Thoracic aorta (tissue), 2 donors: ENCODE data around the gene MAPKAPK2. TPM values are rescaled to one million over a fixed set of nuclear protein-coding genes. Genes with fewer than 3 reads are reported as not detected.

Source experiments
- ATAC-seq: fragments of 150-250 bp; one replicate; pipeline ENCODE4 v1.8.0; 2017; ENCODE audit warnings: low read depth; ENCODE audit not compliant: insufficient number of reproducible peaks, low FRiP score
- DNase-seq: peaks from one replicate; pipeline ENCODE4 v3.0.0-alpha.2; 2020; ENCODE audit warnings: low spot score
- H3K27ac ChIP-seq, 2 donors: fragments of 200-600 bp; sonication (generic); 1 replicate in 1 of 2; 2 replicates in 1 of 2; pipeline ENCODE4 v1.5.1; 2016; ENCODE audit warnings: mild to moderate bottlenecking in 2 of 2, moderate library complexity in 2 of 2
- H3K27me3 ChIP-seq: fragments of 200-600 bp; sonication (generic); replicated peaks from 2 replicates; pipeline ENCODE4 v1.6.0; 2016; ENCODE audit warnings: mild to moderate bottlenecking; ENCODE audit not compliant: insufficient read depth
- H3K36me3 ChIP-seq: fragments of 200-600 bp; sonication (generic); one replicate; pipeline ENCODE4 v1.5.1; 2016
- H3K4me1 ChIP-seq, 2 donors: fragments of 200-600 bp; sonication (generic); 1 replicate in 1 of 2; 2 replicates in 1 of 2; pipeline versions ENCODE4 v1.5.1 to v1.6.0; 2016; ENCODE audit warnings: low read depth in 2 of 2, mild to moderate bottlenecking in 1 of 2; ENCODE audit not compliant: control insufficient read depth in 1 of 2
- H3K4me3 ChIP-seq: fragments of 200-600 bp; sonication (generic); 2 replicates; pipeline ENCODE4 v1.5.1; 2016; ENCODE audit warnings: mild to moderate bottlenecking
- H3K9me3 ChIP-seq: fragments of 200-600 bp; sonication (generic); 2 replicates; pipeline ENCODE4 v1.5.1; 2016
- CTCF ChIP-seq: fragments of 200-600 bp; sonication (generic); IDR thresholded peaks from one replicate; pipeline ENCODE4 v1.5.1; 2019; ENCODE audit warnings: antibody characterized with exemption
- total RNA-seq, 2 donors: library from RNA; depleted of rRNA; stranded (reverse); fragments of >200 nt; gene quantifications; one replicate each; pipeline versions ENCODE4 v1.1.0 to v1.2.3, GENCODE V29; 2016

MAPKAPK2 gene
- total RNA-seq, 2 donors from 2014 or later, result 80.7 to 89.2 TPM

GRCh38 chr1:206716159-206716869, 31.6 kb downstream of the MAPKAPK2 start:
- Histone ChIP-seq H3K36me3 (no peaks in the 10 kb centered on the region), H3K4me1 (peaks cover 20 to 57% of the 10 kb centered on the region in 2 donors), H3K27me3 (no peaks in the 10 kb centered on the region), H3K27ac (no peak overlapping the region), H3K4me3 (no peak overlapping the region), H3K9me3 (no peaks in the 10 kb centered on the region)
- no peak for ATAC-seq
- no peak for DNase-seq
- no peak for TF ChIP-seq CTCF

GRCh38 chr1:206716870-206717673, 32.4 kb downstream of the MAPKAPK2 start:
- ATAC-seq (no peak), DNase-seq (no peak)
- H3K4me3 ChIP-seq, result no peak overlapping the region
- no peaks in the 10 kb centered on the region for H3K27me3 ChIP-seq
- peaks cover 20 to 57% of the 10 kb centered on the region in 2 donors for H3K4me1 ChIP-seq
- no peak for TF ChIP-seq CTCF
- no peak overlapping the region for H3K27ac ChIP-seq
- no peaks in the 10 kb centered on the region for H3K36me3 ChIP-seq
- no peaks in the 10 kb centered on the region for H3K9me3 ChIP-seq

- Histone ChIP-seq H3K27ac (no peak overlapping the region), H3K27me3 (no peaks in the 10 kb centered on the region), H3K36me3 (no peaks in the 10 kb centered on the region), H3K9me3 (no peaks in the 10 kb centered on the region), H3K4me1 (peaks cover 21 to 57% of the 10 kb centered on the region in 2 donors), H3K4me3 (no peak overlapping the region)
- ATAC-seq (no peak), DNase-seq (no peak)
- no peak for TF ChIP-seq CTCF
Observed at GRCh38 chr1:206717674-206717989, 32.9 kb downstream of the MAPKAPK2 start.

GRCh38 chr1:206719169-206719839, 34.6 kb downstream of the MAPKAPK2 start:
- Histone ChIP-seq H3K4me1 (peaks cover 35 to 57% of the 10 kb centered on the region in 2 donors), H3K4me3 (no peak overlapping the region), H3K27me3 (no peaks in the 10 kb centered on the region), H3K27ac (no peak overlapping the region), H3K9me3 (no peaks in the 10 kb centered on the region), H3K36me3 (no peaks in the 10 kb centered on the region)
- ATAC-seq (no peak), DNase-seq (no peak)
- TF ChIP-seq CTCF, result no peak

- DNase-seq, result no peak
- Histone ChIP-seq H3K4me1 (peaks cover 40 to 56% of the 10 kb centered on the region in 2 donors), H3K27ac (no peak overlapping the region), H3K9me3 (no peaks in the 10 kb centered on the region), H3K36me3 (no peaks in the 10 kb centered on the region), H3K27me3 (no peaks in the 10 kb centered on the region), H3K4me3 (no peak overlapping the region)
- TF ChIP-seq CTCF, result no peak
- ATAC-seq, result no peak
Observed at GRCh38 chr1:206721454-206721853, 36.7 kb downstream of the MAPKAPK2 start.
